IMR-90 (cell line): ENCODE data around the gene EML6. TPM values are rescaled to one million over a fixed set of nuclear protein-coding genes. Genes with fewer than 3 reads are reported as not detected.

Experiments used
- CEBPB ChIP-seq: IDR thresholded peaks from 2 replicates; pipeline ENCODE4 v1.6.1; 2012; ENCODE audit warnings: low read depth, low read length, improper control_type of control experiment
- CHD1 ChIP-seq: IDR thresholded peaks from 2 replicates; pipeline ENCODE4 v1.6.1; 2012; ENCODE audit warnings: low read depth, low read length, improper control_type of control experiment
- NFE2L2 ChIP-seq: fragments of 150-350 bp; IDR thresholded peaks from 2 replicates; pipeline ENCODE4 v1.6.1; 2016; ENCODE audit warnings: low read depth, mild to moderate bottlenecking, low read length
- RCOR1 ChIP-seq: IDR thresholded peaks from 2 replicates; pipeline ENCODE4 v1.6.1; 2012; ENCODE audit warnings: mild to moderate bottlenecking, low read length, improper control_type of control experiment; ENCODE audit not compliant: insufficient replicate concordance
- RFX5 ChIP-seq: IDR thresholded peaks from 2 replicates; pipeline ENCODE4 v1.8.0; 2012; ENCODE audit warnings: low read depth, mild to moderate bottlenecking, low read length, moderate library complexity
- SMC3 ChIP-seq: fragments of 150-350 bp; IDR thresholded peaks from 2 replicates; pipeline ENCODE4 v1.6.1; 2016; ENCODE audit warnings: low read depth, mild to moderate bottlenecking, antibody characterized with exemption, low read length, moderate library complexity
- USF2 ChIP-seq: fragments of 150-350 bp; IDR thresholded peaks from 2 replicates; pipeline ENCODE4 v1.6.1; 2017; ENCODE audit warnings: mild to moderate bottlenecking, antibody characterized with exemption, low read length, low read depth
- polyA plus RNA-seq, 3 experiments: library from polyadenylated mRNA; depleted of rRNA; stranded (reverse); fragments of >200 nt; gene quantifications; 2 replicates each; pipeline ENCODE4 v1.2.3, GENCODE V29; 2012; ENCODE audit warnings: low replicate concordance in 1 of 3
- total RNA-seq: library from RNA; depleted of rRNA; stranded (reverse); fragments of >200 nt; gene quantifications from 2 replicates; pipeline ENCODE4 v1.2.3, GENCODE V29; 2012

Gene EML6
- total and polyA plus RNA-seq, 2 of the 4 experiments (the other 2 are of a cell fraction), result 0.18 to 0.19 TPM

- TF ChIP-seq USF2 (no peak), CEBPB (no peak), CHD1 (no peak), RFX5 (no peak), RCOR1 (no peak), SMC3 (no peak), NFE2L2 (no peak)
These were observed 181.4 kb downstream of the EML6 start (continued) for GRCh38 chr2:54904836-54905235.
